IMR-90 (cell line): ENCODE results near the gene CALU. TPM values are rescaled to one million over a fixed set of nuclear protein-coding genes. Genes with fewer than 3 reads are reported as not detected.

Experiments
- ATAC-seq: fragments of 200-7000 bp; cut with Tn5 transposase; 2 replicates; pipeline ENCODE4 v1.9.1; 2020; ENCODE audit warnings: low read depth, mild to moderate bottlenecking, moderate library complexity
- BruUV-seq: library from RNA; stranded (reverse); fragments of 400-500 nt; replicated peaks from 2 replicates; lab custom pipeline; 2021; lab: Mats Ljungman, UMichigan
- CTCF ChIA-PET: fragments of 300-600 bp; formaldehyde crosslinking; extraction: SDS; loops from one replicate; lab custom pipeline; 2021; ENCODE audit warnings: antibody characterized with exemption; lab: Yijun Ruan, JAX
- POLR2A ChIA-PET: fragments of 300-600 bp; sonication (Branson Sonifier 250); formaldehyde crosslinking; loops from one replicate; lab custom pipeline; 2022; ENCODE audit warnings: antibody characterized with exemption; ENCODE audit not compliant: unreplicated experiment; lab: Charles Lee
- DNase-seq: peaks from one replicate; pipeline ENCODE4 v3.0.0; 2013
- H2AFZ ChIP-seq: replicated peaks from 2 replicates; pipeline ENCODE3; 2013; ENCODE audit warnings: low read length, mild to moderate bottlenecking; ENCODE audit not compliant: poor library complexity
- H2AK5ac ChIP-seq: 2 replicates; pipeline ENCODE4 v1.6.1; 2013; ENCODE audit warnings: low read depth, low read length, inconsistent platforms
- H2AK9ac ChIP-seq: replicated peaks from 2 replicates; pipeline ENCODE3; 2013; ENCODE audit warnings: mild to moderate bottlenecking, low read depth, low read length, moderate library complexity; ENCODE audit not compliant: poor library complexity
- H2BK120ac ChIP-seq: 2 replicates; pipeline ENCODE4 v1.6.1; 2013; ENCODE audit warnings: low read depth, low read length, inconsistent platforms
- H2BK15ac ChIP-seq: 3 replicates; pipeline ENCODE4 v1.6.1; 2013; ENCODE audit warnings: low read depth, low read length, inconsistent platforms
- H2BK20ac ChIP-seq: 2 replicates; pipeline ENCODE4 v1.6.1; 2013; ENCODE audit warnings: low read depth, mild to moderate bottlenecking, inconsistent platforms, low read length, moderate library complexity
- H2BK5ac ChIP-seq: 2 replicates; pipeline ENCODE4 v1.6.1; 2013; ENCODE audit warnings: mild to moderate bottlenecking, low read depth, low read length, inconsistent platforms; ENCODE audit not compliant: poor library complexity, severe bottlenecking
- H3K14ac ChIP-seq: replicated peaks from 2 replicates; pipeline ENCODE4 v1.6.1; 2013; ENCODE audit warnings: low read depth, low read length, inconsistent platforms
- H3K18ac ChIP-seq: 2 replicates; pipeline ENCODE4 v1.6.1; 2013; ENCODE audit warnings: low read depth, low read length, control low read depth
- H3K23ac ChIP-seq: 2 replicates; pipeline ENCODE4 v1.6.1; 2013; ENCODE audit warnings: low read depth, low read length, inconsistent platforms
- H3K27ac ChIP-seq: 2 replicates; pipeline ENCODE4 v1.5.1; 2013; ENCODE audit warnings: mild to moderate bottlenecking, control low read depth, low read length; ENCODE audit not compliant: insufficient read depth
- H3K27me3 ChIP-seq: 2 replicates; pipeline ENCODE4 v1.6.1; 2013; ENCODE audit warnings: low read length; ENCODE audit not compliant: control insufficient read depth, insufficient read depth
- H3K36me3 ChIP-seq: 2 replicates; pipeline ENCODE4 v1.6.1; 2013; ENCODE audit warnings: low read length, mixed read lengths; ENCODE audit not compliant: control insufficient read depth, insufficient read depth
- H3K4ac ChIP-seq: 2 replicates; pipeline ENCODE4 v1.6.1; 2013; ENCODE audit warnings: low read depth, low read length, inconsistent platforms
- H3K4me1 ChIP-seq: 2 replicates; pipeline ENCODE4 v1.6.1; 2013; ENCODE audit warnings: low read length, mixed read lengths; ENCODE audit not compliant: control insufficient read depth, insufficient read depth
- H3K4me2 ChIP-seq: 2 replicates; pipeline ENCODE4 v1.6.1; 2013; ENCODE audit warnings: low read depth, mild to moderate bottlenecking, control low read depth, low read length, moderate library complexity
- H3K4me3 ChIP-seq: 2 replicates; pipeline ENCODE4 v1.5.1; 2013; ENCODE audit warnings: low read depth, mild to moderate bottlenecking, control low read depth, low read length, moderate library complexity; ENCODE audit not compliant: insufficient read depth
- H3K56ac ChIP-seq: 2 replicates; pipeline ENCODE4 v1.6.1; 2013; ENCODE audit warnings: low read length, inconsistent platforms; ENCODE audit not compliant: insufficient read depth; ENCODE audit errors: extremely low read depth
- H3K79me1 ChIP-seq, 2 experiments: 2 replicates each; pipeline ENCODE4 v1.6.1; 2013; ENCODE audit warnings: low read length in 2 of 2, inconsistent platforms in 1 of 2, low read depth in 1 of 2
- H3K9ac ChIP-seq: 2 replicates; pipeline ENCODE4 v1.6.1; 2013; ENCODE audit warnings: low read depth, low read length, control low read depth
- H3K9me1 ChIP-seq: 2 replicates; pipeline ENCODE4 v1.6.1; 2013; ENCODE audit warnings: low read length, inconsistent platforms; ENCODE audit not compliant: insufficient read depth
- H3K9me3 ChIP-seq: 2 replicates; pipeline ENCODE4 v1.6.1; 2013; ENCODE audit warnings: low read length; ENCODE audit not compliant: control insufficient read depth, insufficient read depth
- H4K20me1 ChIP-seq: 2 replicates; pipeline ENCODE4 v1.6.1; 2013; ENCODE audit warnings: low read length, inconsistent platforms; ENCODE audit not compliant: insufficient read depth
- H4K5ac ChIP-seq: 2 replicates; pipeline ENCODE4 v1.6.1; 2013; ENCODE audit warnings: mild to moderate bottlenecking, low read depth, low read length, control low read depth
- H4K8ac ChIP-seq, 2 experiments: 2 replicates each; pipeline ENCODE4 v1.6.1; 2013; ENCODE audit warnings: low read depth in 2 of 2, low read length in 2 of 2, control low read depth in 1 of 2, inconsistent platforms in 1 of 2
- H4K91ac ChIP-seq: 2 replicates; pipeline ENCODE4 v1.6.1; 2013; ENCODE audit warnings: low read depth, low read length, inconsistent platforms; ENCODE audit not compliant: insufficient read depth
- BHLHE40 ChIP-seq: fragments of 150-350 bp; IDR thresholded peaks from 2 replicates; pipeline ENCODE4 v1.6.1; 2016; ENCODE audit warnings: mild to moderate bottlenecking, low read depth, low read length
- CEBPB ChIP-seq: IDR thresholded peaks from 2 replicates; pipeline ENCODE4 v1.6.1; 2012; ENCODE audit warnings: low read depth, low read length, improper control_type of control experiment
- CHD1 ChIP-seq: IDR thresholded peaks from 2 replicates; pipeline ENCODE4 v1.6.1; 2012; ENCODE audit warnings: low read depth, low read length, improper control_type of control experiment
- ELK1 ChIP-seq: fragments of 150-350 bp; IDR thresholded peaks from 2 replicates; pipeline ENCODE4 v1.6.1; 2016; ENCODE audit warnings: low read depth, mild to moderate bottlenecking, low read length, moderate library complexity, borderline replicate concordance
- MAFK ChIP-seq: IDR thresholded peaks from 2 replicates; pipeline ENCODE4 v1.6.1; 2012; ENCODE audit warnings: low read depth, low read length, improper control_type of control experiment
- MAZ ChIP-seq: IDR thresholded peaks from 2 replicates; pipeline ENCODE4 v1.6.1; 2012; ENCODE audit warnings: low read depth, mild to moderate bottlenecking, low read length, improper control_type of control experiment, moderate library complexity, borderline replicate concordance
- NFE2L2 ChIP-seq: fragments of 150-350 bp; IDR thresholded peaks from 2 replicates; pipeline ENCODE4 v1.6.1; 2016; ENCODE audit warnings: low read depth, mild to moderate bottlenecking, low read length
- RCOR1 ChIP-seq: IDR thresholded peaks from 2 replicates; pipeline ENCODE4 v1.6.1; 2012; ENCODE audit warnings: mild to moderate bottlenecking, low read length, improper control_type of control experiment; ENCODE audit not compliant: insufficient replicate concordance
- RFX5 ChIP-seq: IDR thresholded peaks from 2 replicates; pipeline ENCODE4 v1.8.0; 2012; ENCODE audit warnings: low read depth, mild to moderate bottlenecking, low read length, moderate library complexity
- WGBS, 2 experiments: methylation state at CpG; one replicate each; pipeline versions ENCODE4 v1.1.5 to v1.1.7; 2013; ENCODE audit warnings: missing lambda C conversion rate in 2 of 2; ENCODE audit not compliant: insufficient read length in 1 of 2; ENCODE audit errors: extremely low coverage in 2 of 2; 5-methylcytosine and 5-hydroxymethylcytosine counted together
- dilution Hi-C: fragments of 300-500 bp; cut with HindIII; formaldehyde crosslinking; loops from one replicate; pipeline ENCODE4 v1.14.3; 2018; ENCODE audit warnings: low sequenced_read_pairs; ENCODE audit not compliant: unreplicated experiment
- in situ Hi-C: fragments of 300-500 bp; cut with MboI; formaldehyde crosslinking; loops from 3 replicates; pipeline ENCODE4 v1.14.3; 2019; ENCODE audit warnings: low sequenced_read_pairs, inconsistent platforms, mixed read lengths
- intact Hi-C: fragments of 100-400 bp; cut with micrococcal nuclease; formaldehyde crosslinking; loops from 2 replicates; pipeline ENCODE4 v1.10.0; 2022
- polyA plus RNA-seq, 3 experiments: library from polyadenylated mRNA; depleted of rRNA; stranded (reverse); fragments of >200 nt; gene quantifications; 2 replicates each; pipeline ENCODE4 v1.2.3, GENCODE V29; 2012; ENCODE audit warnings: low replicate concordance in 1 of 3
- total RNA-seq: library from RNA; depleted of rRNA; stranded (reverse); fragments of >200 nt; gene quantifications from 2 replicates; pipeline ENCODE4 v1.2.3, GENCODE V29; 2012
- TF ChIP-seq, protein P1 (sequence below): fragments of 150-350 bp; IDR thresholded peaks from 2 replicates; pipeline ENCODE4 v1.6.1; 2017; ENCODE audit warnings: mild to moderate bottlenecking, antibody characterized with exemption, low read length, low read depth
- TF ChIP-seq, protein P2 (sequence below): conservative IDR thresholded peaks from 2 replicates; pipeline ENCODE4 v1.5.1; 2012; ENCODE audit warnings: mild to moderate bottlenecking, low read depth, low read length, improper control_type of control experiment

The CALU gene
- total and polyA plus RNA-seq, 2 of the 4 experiments (the other 2 are of a cell fraction): 421 to 525 TPM

DNA sequence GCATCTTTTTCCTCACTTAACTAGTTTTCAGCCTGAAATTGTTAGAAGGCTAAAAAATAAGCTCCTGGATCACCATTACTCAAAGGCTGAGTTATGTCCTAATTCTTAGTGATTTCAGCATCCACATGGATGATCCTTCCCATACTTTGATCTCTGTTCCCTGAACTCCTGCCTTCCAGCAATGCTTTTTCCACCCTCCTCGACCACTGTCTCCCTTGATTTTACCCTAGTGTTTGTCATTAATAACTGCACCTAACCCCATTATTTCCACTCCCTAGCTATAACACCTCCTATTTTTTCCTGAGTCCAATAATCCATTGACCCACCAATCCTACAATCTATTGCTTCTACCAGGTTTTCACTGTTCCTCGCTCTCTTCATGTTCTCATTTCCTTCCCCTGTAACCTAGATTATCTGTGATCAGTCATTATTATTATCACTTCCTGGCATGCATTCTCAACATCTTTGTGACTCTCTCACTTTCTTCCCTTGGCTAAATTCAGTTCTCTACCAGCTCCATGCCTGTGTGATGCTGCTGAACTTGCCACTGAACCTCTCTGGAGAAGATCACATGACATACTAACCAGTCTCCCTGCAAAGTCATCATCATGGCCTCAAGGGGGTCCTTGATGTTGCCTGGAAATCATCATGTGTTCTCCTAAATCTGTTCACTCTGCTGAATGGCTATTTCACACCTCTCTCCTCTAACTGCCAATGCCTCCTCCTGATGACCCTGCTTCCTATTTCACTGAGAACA, 6.5 kb upstream of the CALU start:
- H2BK120ac ChIP-seq: no peak overlapping the region
- no TSS peak for BruUV-seq
- H2AK5ac ChIP-seq: no peak overlapping the region
- ATAC-seq (no peak), DNase-seq (no peak)
- H3K27ac ChIP-seq: no peak overlapping the region
- no peak overlapping the region for H3K14ac ChIP-seq
- no peak overlapping the region for H2AFZ ChIP-seq
- no peak overlapping the region for H3K9ac ChIP-seq
- no peak overlapping the region for H3K4ac ChIP-seq
- intact Hi-C loops (no loop called here), in situ Hi-C loops (no loop called here), dilution Hi-C loops (no loop called here)
- no peak overlapping the region for H3K18ac ChIP-seq
- H4K91ac ChIP-seq: no peak overlapping the region
- no peaks in the 10 kb centered on the region for H4K20me1 ChIP-seq
- H3K79me1 ChIP-seq: peaks cover 0 to 6% of the 10 kb centered on the region in 2 experiments; a peak in 2 of 4 replicates
- H2BK5ac ChIP-seq: no peak overlapping the region
- no peak overlapping the region for H2BK15ac ChIP-seq
- peaks cover 3% of the 10 kb centered on the region for H3K4me1 ChIP-seq
- TF ChIP-seq CHD1 (no peak), NFE2L2 (no peak), ELK1 (no peak), CEBPB (no peak), RFX5 (no peak), BHLHE40 (no peak), MAZ (no peak), RCOR1 (no peak), MAFK (no peak)
- TF ChIP-seq, protein P1, sequence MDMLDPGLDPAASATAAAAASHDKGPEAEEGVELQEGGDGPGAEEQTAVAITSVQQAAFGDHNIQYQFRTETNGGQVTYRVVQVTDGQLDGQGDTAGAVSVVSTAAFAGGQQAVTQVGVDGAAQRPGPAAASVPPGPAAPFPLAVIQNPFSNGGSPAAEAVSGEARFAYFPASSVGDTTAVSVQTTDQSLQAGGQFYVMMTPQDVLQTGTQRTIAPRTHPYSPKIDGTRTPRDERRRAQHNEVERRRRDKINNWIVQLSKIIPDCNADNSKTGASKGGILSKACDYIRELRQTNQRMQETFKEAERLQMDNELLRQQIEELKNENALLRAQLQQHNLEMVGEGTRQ: no peak
- TF ChIP-seq, protein P2, sequence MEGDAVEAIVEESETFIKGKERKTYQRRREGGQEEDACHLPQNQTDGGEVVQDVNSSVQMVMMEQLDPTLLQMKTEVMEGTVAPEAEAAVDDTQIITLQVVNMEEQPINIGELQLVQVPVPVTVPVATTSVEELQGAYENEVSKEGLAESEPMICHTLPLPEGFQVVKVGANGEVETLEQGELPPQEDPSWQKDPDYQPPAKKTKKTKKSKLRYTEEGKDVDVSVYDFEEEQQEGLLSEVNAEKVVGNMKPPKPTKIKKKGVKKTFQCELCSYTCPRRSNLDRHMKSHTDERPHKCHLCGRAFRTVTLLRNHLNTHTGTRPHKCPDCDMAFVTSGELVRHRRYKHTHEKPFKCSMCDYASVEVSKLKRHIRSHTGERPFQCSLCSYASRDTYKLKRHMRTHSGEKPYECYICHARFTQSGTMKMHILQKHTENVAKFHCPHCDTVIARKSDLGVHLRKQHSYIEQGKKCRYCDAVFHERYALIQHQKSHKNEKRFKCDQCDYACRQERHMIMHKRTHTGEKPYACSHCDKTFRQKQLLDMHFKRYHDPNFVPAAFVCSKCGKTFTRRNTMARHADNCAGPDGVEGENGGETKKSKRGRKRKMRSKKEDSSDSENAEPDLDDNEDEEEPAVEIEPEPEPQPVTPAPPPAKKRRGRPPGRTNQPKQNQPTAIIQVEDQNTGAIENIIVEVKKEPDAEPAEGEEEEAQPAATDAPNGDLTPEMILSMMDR: no peak
- CTCF ChIA-PET: interaction anchor here (1.0 to 1.6 kb wide), 2 partner anchors 8 to 9 kb away, joined by 3 to 4 read pairs; no protein-coding TSS in a partner anchor
- H3K36me3 ChIP-seq: no peaks in the 10 kb centered on the region
- H4K5ac ChIP-seq: no peak overlapping the region
- H3K27me3 ChIP-seq: peaks cover 19% of the 10 kb centered on the region
- no peak overlapping the region for H2BK20ac ChIP-seq
- POLR2A ChIA-PET: no interaction called here
- no peaks in the 10 kb centered on the region for H3K9me3 ChIP-seq
- H3K4me3 ChIP-seq: no peak overlapping the region
- H3K23ac ChIP-seq: no peak overlapping the region
- H3K56ac ChIP-seq: no peak overlapping the region
- no peak overlapping the region for H2AK9ac ChIP-seq
- peaks cover 5% of the 10 kb centered on the region; the same call in 1 of the 2 replicates for H3K9me1 ChIP-seq
- no peak overlapping the region for H4K8ac ChIP-seq
- 86% methylated on average over 2 of the region's 2 CpGs; no CpG with 5 or more reads in 1 of the 2 experiments for WGBS, 2 experiments
- no peak overlapping the region for H3K4me2 ChIP-seq
